H1 (cell line): ENCODE measurements around the gene LDLRAD4.

Experiments
- EZH2 ChIP-seq: fragments of 200-600 bp; sonication (generic); IDR thresholded peaks from 2 replicates; pipeline ENCODE4 v1.7.1; 2012; ENCODE audit warnings: low read depth, mild to moderate bottlenecking, moderate library complexity, low read length, inconsistent platforms; ENCODE audit not compliant: severe bottlenecking
- NANOG ChIP-seq: IDR thresholded peaks from 2 replicates; pipeline ENCODE4 v1.6.1; 2011; ENCODE audit warnings: low read length, low read depth, mild to moderate bottlenecking, inconsistent platforms; ENCODE audit not compliant: insufficient read depth, poor library complexity, severe bottlenecking
- NRF1 ChIP-seq: IDR thresholded peaks from 2 replicates; pipeline ENCODE4 v1.6.1; 2011; ENCODE audit warnings: mild to moderate bottlenecking, low read depth, low read length, improper control_type of control experiment
- PHF8 ChIP-seq: fragments of 200-600 bp; sonication (generic); conservative IDR thresholded peaks from 2 replicates; pipeline ENCODE4 v1.7.1; 2012; ENCODE audit warnings: low read depth, mild to moderate bottlenecking, inconsistent platforms, low read length, moderate library complexity
- POLR2AphosphoS5 ChIP-seq: IDR thresholded peaks from 2 replicates; pipeline ENCODE4 v1.6.1; 2011; ENCODE audit warnings: low read depth, low read length
- RAD21 ChIP-seq, 2 experiments: IDR thresholded peaks in 1 of 2; conservative IDR thresholded peaks in 1 of 2; 2 replicates each; pipeline ENCODE4 v1.6.1; 2011; ENCODE audit warnings: low read depth in 2 of 2, low read length in 2 of 2, improper control_type of control experiment in 1 of 2, inconsistent platforms in 1 of 2, mild to moderate bottlenecking in 1 of 2, moderate library complexity in 1 of 2
- RFX5 ChIP-seq: IDR thresholded peaks from 2 replicates; pipeline ENCODE4 v1.6.1; 2011; ENCODE audit warnings: low read depth, low read length, improper control_type of control experiment, borderline replicate concordance
- SIN3A ChIP-seq, 2 experiments: IDR thresholded peaks in 1 of 2; conservative IDR thresholded peaks in 1 of 2; 2 replicates each; pipeline ENCODE4 v1.6.1; 2011 to 2012; ENCODE audit warnings: low read length in 2 of 2, improper control_type of control experiment in 1 of 2, low read depth in 1 of 2, mild to moderate bottlenecking in 1 of 2
- SP1 ChIP-seq: IDR thresholded peaks from 2 replicates; pipeline ENCODE4 v1.6.1; 2011; ENCODE audit warnings: low read depth, low read length
- SRF ChIP-seq: IDR thresholded peaks from 2 replicates; pipeline ENCODE4 v1.6.1; 2011; ENCODE audit warnings: mild to moderate bottlenecking, low read depth, low read length, moderate library complexity
- YY1 ChIP-seq: IDR thresholded peaks from 2 replicates; pipeline ENCODE4 v1.6.1; 2011; ENCODE audit warnings: low read depth, mild to moderate bottlenecking, low read length
- ZNF274 ChIP-seq: IDR thresholded peaks from 2 replicates; pipeline ENCODE4 v1.7.0; 2012; ENCODE audit warnings: low read length, borderline replicate concordance; ENCODE audit errors: extremely low read depth
- TF ChIP-seq, protein P1 (sequence below): IDR thresholded peaks from 2 replicates; pipeline ENCODE4 v1.6.1; 2012; ENCODE audit warnings: inconsistent platforms
- TF ChIP-seq, protein P2 (sequence below), 3 experiments: IDR thresholded peaks; 1 replicate in 2 of 3; 2 replicates in 1 of 3; pipeline versions ENCODE4 v1.5.1 to v1.6.1; 2011; ENCODE audit warnings: low read length in 3 of 3, mild to moderate bottlenecking in 3 of 3, inconsistent platforms in 2 of 3, low read depth in 1 of 3, moderate library complexity in 1 of 3; ENCODE audit not compliant: insufficient read depth in 1 of 3; ENCODE audit errors: control extremely low read depth in 1 of 3

DNA sequence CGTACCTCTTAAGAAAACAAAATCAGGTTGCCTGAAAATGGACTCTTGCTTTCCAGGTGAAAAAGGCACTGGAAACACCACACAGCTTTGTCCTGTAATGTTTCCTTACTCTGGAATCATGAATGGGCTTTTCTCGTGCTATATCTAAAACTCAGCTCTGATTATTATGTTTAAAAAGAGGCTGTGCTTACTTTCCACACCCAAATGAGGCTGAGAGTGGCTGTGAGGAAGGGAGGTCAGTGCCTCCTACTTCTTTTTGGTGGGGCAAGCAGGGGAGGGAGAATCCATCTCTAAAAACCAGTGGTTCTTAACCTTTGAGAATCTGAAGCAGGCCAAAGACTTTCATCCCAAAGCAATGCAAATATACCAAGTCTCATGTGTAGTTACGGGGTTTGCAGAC is 359.2 kb downstream of the LDLRAD4 start:
- TF ChIP-seq ZNF274: no peak
- TF ChIP-seq SP1: no peak
- TF ChIP-seq, protein P1, sequence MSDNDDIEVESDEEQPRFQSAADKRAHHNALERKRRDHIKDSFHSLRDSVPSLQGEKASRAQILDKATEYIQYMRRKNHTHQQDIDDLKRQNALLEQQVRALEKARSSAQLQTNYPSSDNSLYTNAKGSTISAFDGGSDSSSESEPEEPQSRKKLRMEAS: no peak
- TF ChIP-seq SIN3A (conservative IDR thresholded peaks at IDR 0.05 in 1 of 2, IDR thresholded peaks at IDR 0.05 in 1 of 2; ENCODE audit: low read depth in 1 of 2, low read length in 2 of 2): no peak
- TF ChIP-seq POLR2AphosphoS5: no peak
- TF ChIP-seq YY1: no peak
- TF ChIP-seq, protein P2, sequence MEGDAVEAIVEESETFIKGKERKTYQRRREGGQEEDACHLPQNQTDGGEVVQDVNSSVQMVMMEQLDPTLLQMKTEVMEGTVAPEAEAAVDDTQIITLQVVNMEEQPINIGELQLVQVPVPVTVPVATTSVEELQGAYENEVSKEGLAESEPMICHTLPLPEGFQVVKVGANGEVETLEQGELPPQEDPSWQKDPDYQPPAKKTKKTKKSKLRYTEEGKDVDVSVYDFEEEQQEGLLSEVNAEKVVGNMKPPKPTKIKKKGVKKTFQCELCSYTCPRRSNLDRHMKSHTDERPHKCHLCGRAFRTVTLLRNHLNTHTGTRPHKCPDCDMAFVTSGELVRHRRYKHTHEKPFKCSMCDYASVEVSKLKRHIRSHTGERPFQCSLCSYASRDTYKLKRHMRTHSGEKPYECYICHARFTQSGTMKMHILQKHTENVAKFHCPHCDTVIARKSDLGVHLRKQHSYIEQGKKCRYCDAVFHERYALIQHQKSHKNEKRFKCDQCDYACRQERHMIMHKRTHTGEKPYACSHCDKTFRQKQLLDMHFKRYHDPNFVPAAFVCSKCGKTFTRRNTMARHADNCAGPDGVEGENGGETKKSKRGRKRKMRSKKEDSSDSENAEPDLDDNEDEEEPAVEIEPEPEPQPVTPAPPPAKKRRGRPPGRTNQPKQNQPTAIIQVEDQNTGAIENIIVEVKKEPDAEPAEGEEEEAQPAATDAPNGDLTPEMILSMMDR (IDR thresholded peaks at IDR 0.05; ENCODE audit: control extremely low read depth in 1 of 3, insufficient read depth in 1 of 3, low read depth in 1 of 3, low read length in 3 of 3): no peak
- no peak for TF ChIP-seq EZH2
- no peak for TF ChIP-seq SRF
- no peak for TF ChIP-seq PHF8
- TF ChIP-seq RFX5: no peak
- TF ChIP-seq RAD21 (IDR thresholded peaks at IDR 0.05 in 1 of 2, conservative IDR thresholded peaks at IDR 0.05 in 1 of 2; ENCODE audit: low read depth in 2 of 2, low read length in 2 of 2): no peak
- TF ChIP-seq NANOG: no peak
- no peak for TF ChIP-seq NRF1
